Glutamatergic neuron (in vitro differentiated cells): Measurements from ENCODE around the gene ZCCHC8. TPM values are rescaled to one million over a fixed set of nuclear protein-coding genes. Genes with fewer than 3 reads are reported as not detected.

ENCODE experiments used
- DNase-seq: peaks from one replicate; pipeline ENCODE4 v3.0.0; 2022
- H3K27ac Mint-ChIP-seq: one replicate; pipeline ENCODE4 v1.8.0; 2020; ENCODE audit warnings: mild to moderate bottlenecking, mixed read lengths, inconsistent platforms; ENCODE audit not compliant: unreplicated experiment
- H3K27me3 Mint-ChIP-seq: one replicate; pipeline ENCODE4 v1.8.0; 2020; ENCODE audit warnings: mild to moderate bottlenecking, moderate library complexity, mixed read lengths, inconsistent platforms; ENCODE audit not compliant: unreplicated experiment
- H3K36me3 Mint-ChIP-seq: one replicate; pipeline ENCODE4 v1.8.0; 2020; ENCODE audit warnings: mild to moderate bottlenecking, mixed read lengths, inconsistent platforms; ENCODE audit not compliant: unreplicated experiment
- H3K4me1 Mint-ChIP-seq: one replicate; pipeline ENCODE4 v1.8.0; 2020; ENCODE audit warnings: mild to moderate bottlenecking, low read depth, mixed read lengths, inconsistent platforms; ENCODE audit not compliant: unreplicated experiment
- H3K4me3 Mint-ChIP-seq: one replicate; pipeline ENCODE4 v1.8.0; 2020; ENCODE audit warnings: mild to moderate bottlenecking, mixed read lengths, inconsistent platforms; ENCODE audit not compliant: unreplicated experiment
- H3K9me3 Mint-ChIP-seq: one replicate; pipeline ENCODE4 v1.8.0; 2020; ENCODE audit warnings: mild to moderate bottlenecking, moderate library complexity, mixed read lengths, inconsistent platforms; ENCODE audit not compliant: unreplicated experiment
- CTCF ChIP-seq: fragments of 200-600 bp; sonication (generic); IDR thresholded peaks from one replicate; pipeline ENCODE4 v1.5.0; 2021; ENCODE audit not compliant: partially characterized antibody, unreplicated experiment
- total RNA-seq: library from RNA; stranded (reverse); fragmentation: NEBNext Ultra II Directional; extraction: Animal tissue kit (Norgen Biotek cat#: 25700); gene quantifications from one replicate; pipeline ENCODE4 v1.2.1, GENCODE V29; 2021; ENCODE audit not compliant: unreplicated experiment

The ZCCHC8 gene
- total RNA-seq, 1 donor from 2014 or later = 29.3 TPM

- H3K4me1 Mint-ChIP-seq = peaks cover 15% of the 10 kb centered on the region
- H3K9me3 Mint-ChIP-seq = peaks cover 1% of the 10 kb centered on the region
- H3K4me3 Mint-ChIP-seq = no peak overlapping the region
- no peak overlapping the region for H3K27ac Mint-ChIP-seq
- H3K36me3 Mint-ChIP-seq = peaks cover 4% of the 10 kb centered on the region
- no peak for DNase-seq
- TF ChIP-seq CTCF = no peak
- no peaks in the 10 kb centered on the region for H3K27me3 Mint-ChIP-seq
Observed at GRCh38 chr12:122519418-122519817, 18.7 kb upstream of the ZCCHC8 start.

- Mint-ChIP-seq H3K27me3 (no peaks in the 10 kb centered on the region), H3K9me3 (peaks cover 1% of the 10 kb centered on the region), H3K4me3 (no peak overlapping the region), H3K4me1 (peaks cover 12% of the 10 kb centered on the region), H3K27ac (no peak overlapping the region), H3K36me3 (peaks cover 4% of the 10 kb centered on the region)
- DNase-seq = no peak
- no peak for TF ChIP-seq CTCF
Observed at GRCh38 chr12:122518908-122519307, 18.2 kb upstream of the ZCCHC8 start.

GRCh38 chr12:122517877-122518276 lies 17.1 kb upstream of the ZCCHC8 start:
- no peak for TF ChIP-seq CTCF
- Mint-ChIP-seq H3K36me3 (peaks cover 4% of the 10 kb centered on the region), H3K27me3 (no peaks in the 10 kb centered on the region), H3K4me1 (peaks cover 3% of the 10 kb centered on the region), H3K9me3 (peaks cover 1% of the 10 kb centered on the region), H3K4me3 (no peak overlapping the region), H3K27ac (no peak overlapping the region)
- no peak for DNase-seq

GRCh38 chr12:122516544-122517361 lies 16.0 kb upstream of the ZCCHC8 start:
- H3K4me3 Mint-ChIP-seq = no peak overlapping the region
- no peak overlapping the region for H3K27ac Mint-ChIP-seq
- peaks cover 1% of the 10 kb centered on the region for H3K9me3 Mint-ChIP-seq
- no peaks in the 10 kb centered on the region for H3K27me3 Mint-ChIP-seq
- H3K4me1 Mint-ChIP-seq = no peaks in the 10 kb centered on the region
- no peak for TF ChIP-seq CTCF
- peaks cover 4% of the 10 kb centered on the region for H3K36me3 Mint-ChIP-seq
- DNase-seq = no peak

- Mint-ChIP-seq H3K27me3 (no peaks in the 10 kb centered on the region), H3K36me3 (peaks cover 4% of the 10 kb centered on the region), H3K9me3 (no peaks in the 10 kb centered on the region), H3K27ac (peak overlapping the region; percentile 23), H3K4me1 (no peaks in the 10 kb centered on the region), H3K4me3 (no peak overlapping the region)
- no peak for TF ChIP-seq CTCF
- no peak for DNase-seq
Observed at GRCh38 chr12:122515275-122515674, 14.5 kb upstream of the ZCCHC8 start.
